CD4-positive, alpha-beta T cell treated with Interleukin-10 for 1 hour (primary cell): ENCODE measurements around the gene TAT.

ENCODE experiments used
- DNase-seq: peaks from one replicate; pipeline ENCODE4 v3.0.0-alpha.2; 2020

Gene TAT

GRCh38 chr16:71536752-71537499 lies 40.0 kb downstream of the TAT start:
- DNase-seq, result no peak

- no peak for DNase-seq
Measured at GRCh38 chr16:71532366-71532765, 44.5 kb downstream of the TAT start.

- DNase-seq, result no peak
Measured at GRCh38 chr16:71528863-71529262, 48.0 kb downstream of the TAT start.

- no peak for DNase-seq
Measured at GRCh38 chr16:71528257-71528656, 48.6 kb downstream of the TAT start.

GRCh38 chr16:71526111-71526631 lies 50.7 kb downstream of the TAT start, which contains the start of gene CHST4:
Gene CHST4 (plus strand): TSS chr16:71526426. CDS start chr16:71536678, 10,252 bp downstream.
- DNase-seq, result no peak

GRCh38 chr16:71524566-71525553 lies 52.0 kb downstream of the TAT start:
- no peak for DNase-seq

GRCh38 chr16:71520550-71520949 lies 56.3 kb downstream of the TAT start:
- DNase-seq, result no peak
